PC-9 (cell line): ENCODE measurements around the gene TF.

Experiments used
- CTCF ChIP-seq: fragments of 200-600 bp; sonication (generic); conservative IDR thresholded peaks from 2 replicates; pipeline ENCODE4 v1.6.1; 2017; ENCODE audit warnings: mixed run types, antibody characterized with exemption, mild to moderate bottlenecking, moderate library complexity
- EZH2 ChIP-seq: fragments of 200-600 bp; sonication (generic); IDR thresholded peaks from 2 replicates; pipeline ENCODE4 v1.8.0; 2017; ENCODE audit warnings: antibody characterized with exemption, low read depth

- TF ChIP-seq EZH2 (no peak), CTCF (no peak)
Measured at GRCh38 chr3:133804896-133805295, 58.7 kb downstream of the TF start.
